ENCODE results near the gene PTPN20. TPM values are rescaled to one million over a fixed set of nuclear protein-coding genes. Genes with fewer than 3 reads are reported as not detected.

The PTPN20 gene
- total and polyA plus RNA-seq, 2 of the 4 experiments (the other 2 are of a cell fraction): 0.14 TPM; not detected in 1

GRCh38 chr10:47025540-47026300 lies 114.5 kb downstream of the PTPN20 start:
- ATAC-seq (ENCODE audit: low read depth): peak; percentile 59

More at GRCh38 chr10:47025540-47026300, 114.5 kb downstream of the PTPN20 start:
- Histone ChIP-seq H3K4me1 (ENCODE audit: control insufficient read depth, insufficient read depth, low read length) (0 out of 2 replicates have a peak, but pooled peaks cover 2% of the 10 kb centered on the region), H4K20me1 (ENCODE audit: insufficient read depth, low read length) (no peaks in the 10 kb centered on the region), H2AK9ac (replicated peaks; ENCODE audit: low read depth, low read length, poor library complexity) (no peak overlapping the region), H2AK5ac (ENCODE audit: low read depth, low read length) (no peak overlapping the region), H2AFZ (replicated peaks; ENCODE audit: low read length, poor library complexity) (peak overlapping the region; percentile 66), H3K23ac (ENCODE audit: low read depth, low read length) (no peak overlapping the region), H4K91ac (ENCODE audit: insufficient read depth, low read depth, low read length) (no peak overlapping the region), H3K9me3 (ENCODE audit: control insufficient read depth, insufficient read depth, low read length) (no peaks in the 10 kb centered on the region), H3K4me2 (ENCODE audit: low read depth, low read length) (no peak overlapping the region), H3K9ac (ENCODE audit: low read depth, low read length) (no peak overlapping the region), H3K14ac (replicated peaks; ENCODE audit: low read depth, low read length) (0 out of 2 replicates have a peak overlapping the region, but pooled peaks have one; percentile 52), H3K4ac (ENCODE audit: low read depth, low read length) (peak overlapping the region; percentile 29; the same call in 1 of the 2 replicates), H2BK15ac (ENCODE audit: low read depth, low read length) (no peak overlapping the region), H3K18ac (ENCODE audit: low read depth, low read length) (no peak overlapping the region), H3K36me3 (ENCODE audit: control insufficient read depth, insufficient read depth, low read length) (no peaks in the 10 kb centered on the region), H2BK120ac (ENCODE audit: low read depth, low read length) (peak overlapping the region; percentile 68), H2BK5ac (ENCODE audit: low read depth, low read length, poor library complexity, severe bottlenecking) (no peak overlapping the region), H3K4me3 (ENCODE audit: insufficient read depth, low read depth, low read length) (no peak overlapping the region), H3K9me1 (ENCODE audit: insufficient read depth, low read length) (peaks cover 6% of the 10 kb centered on the region), H3K56ac (ENCODE audit: extremely low read depth, insufficient read depth, low read length) (no peak overlapping the region), H4K5ac (ENCODE audit: low read depth, low read length) (no peak overlapping the region), H3K79me1 (ENCODE audit: low read depth in 1 of 2, low read length in 2 of 2) (no peaks in the 10 kb centered on the region), H3K27ac (ENCODE audit: insufficient read depth, low read length) (no peak overlapping the region), H2BK20ac (ENCODE audit: low read depth, low read length) (0 out of 2 replicates have a peak overlapping the region, but pooled peaks have one; percentile 32), H3K27me3 (ENCODE audit: control insufficient read depth, insufficient read depth, low read length) (no peaks in the 10 kb centered on the region), H4K8ac (ENCODE audit: low read depth in 2 of 2, low read length in 2 of 2) (no peak overlapping the region)
- POLR2A ChIA-PET (ENCODE audit: unreplicated experiment): no interaction called here
- peak; percentile 72 for DNase-seq
- 60% methylated on average over 3 of the region's 10 CpGs; no CpG with 5 or more reads in 1 of the 2 experiments for WGBS, 2 experiments (ENCODE audit: extremely low coverage in 2 of 2, insufficient read length in 1 of 2)
- dilution Hi-C loops (cut with HindIII; ENCODE audit: low sequenced_read_pairs, unreplicated experiment) (no loop called here), in situ Hi-C loops (cut with MboI; ENCODE audit: low sequenced_read_pairs) (loop anchor here (10.0 kb wide), 1 partner anchor 279 kb away; the partner anchor contains the start of gene GDF10), intact Hi-C loops (cut with micrococcal nuclease) (loop anchor here (2.0 kb wide), 1 partner anchor 21 kb away; no protein-coding TSS in a partner anchor)
- CTCF ChIA-PET: interaction anchor here (0.5 to 2.9 kb wide), 4 partner anchors 8 to 286 kb away, joined by 3 to 16 read pairs (median 12); no protein-coding TSS in a partner anchor
- BruUV-seq (replicated peaks): no TSS peak
- no peak for TF ChIP-seq MXI1 (IDR thresholded peaks at IDR 0.05; ENCODE audit: borderline replicate concordance, low read depth, low read length)
- no peak; the same call in 1 of the 2 replicates for TF ChIP-seq MAZ (IDR thresholded peaks at IDR 0.05; ENCODE audit: borderline replicate concordance, low read depth, low read length)
- no peak for TF ChIP-seq POLR2A (IDR thresholded peaks at IDR 0.05; ENCODE audit: low read depth, low read length)
- TF ChIP-seq SMC3 (IDR thresholded peaks at IDR 0.05; ENCODE audit: low read depth, low read length): no peak
- no peak for TF ChIP-seq RAD21 (IDR thresholded peaks at IDR 0.05; ENCODE audit: low read length)
- no peak for TF ChIP-seq CHD1 (IDR thresholded peaks at IDR 0.05; ENCODE audit: low read depth, low read length)

All from IMR-90 (cell line).